HG02571 (cell line): ENCODE measurements around the gene OLFML2A.
"Not testable (repeated sequence)": the region's sequence is repeated elsewhere in the genome, so short reads cannot be mapped to it uniquely, and the experiment has no call there.

Source experiments
- ATAC-seq: cut with Tn5 transposase; IDR thresholded peaks from one replicate; pipeline ENCODE4 v1.9.1; 2021; ENCODE audit warnings: mild to moderate bottlenecking, moderate library complexity; ENCODE audit not compliant: unreplicated experiment

Gene OLFML2A

DNA sequence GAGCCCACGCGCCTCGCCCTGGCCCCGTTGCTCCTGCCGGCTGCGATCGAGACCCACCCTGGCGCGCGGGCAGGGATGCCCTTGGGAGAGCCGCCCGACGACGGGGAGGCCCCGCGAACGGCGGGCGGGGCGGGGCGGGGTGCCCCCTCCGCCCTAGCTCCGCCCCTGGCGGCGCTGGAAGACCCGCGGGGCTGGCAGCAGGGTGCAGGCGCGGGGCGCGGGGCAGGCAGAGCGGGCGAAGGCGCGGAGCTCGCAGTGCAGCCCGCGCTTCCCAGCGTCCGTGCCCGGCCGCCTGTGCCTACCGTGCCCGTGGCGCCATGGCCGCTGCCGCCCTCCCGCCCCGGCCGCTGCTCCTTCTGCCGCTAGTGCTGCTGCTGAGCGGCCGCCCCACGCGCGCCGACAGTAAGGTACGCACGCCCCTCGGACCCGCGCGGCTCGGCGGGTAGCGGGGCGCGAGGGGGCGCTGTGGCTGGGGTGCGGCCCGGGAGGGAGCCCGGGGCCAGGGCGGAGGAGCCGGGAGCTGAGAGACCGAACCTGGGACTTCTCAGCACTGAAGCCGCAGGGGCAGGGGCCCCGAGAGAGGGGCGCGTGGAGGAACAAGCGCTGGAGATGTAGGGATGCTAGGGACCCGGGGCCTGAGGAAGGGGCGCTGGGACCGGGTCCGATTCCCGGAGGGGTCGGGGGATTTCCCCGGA, at the start of gene OLFML2A:
Gene OLFML2A (plus strand): TSS at position 180 of the 695 bp plus-strand sequence. CDS start 138 bp downstream, at position 318.
- ATAC-seq = no peak

GRCh38 chr9:124730772-124731171, 46.2 kb upstream of the OLFML2A start:
- no peak for ATAC-seq

GRCh38 chr9:124733964-124734740, 42.8 kb upstream of the OLFML2A start:
- no peak for ATAC-seq

GRCh38 chr9:124734741-124735083, 42.2 kb upstream of the OLFML2A start:
- ATAC-seq = not testable (repeated sequence)

DNA sequence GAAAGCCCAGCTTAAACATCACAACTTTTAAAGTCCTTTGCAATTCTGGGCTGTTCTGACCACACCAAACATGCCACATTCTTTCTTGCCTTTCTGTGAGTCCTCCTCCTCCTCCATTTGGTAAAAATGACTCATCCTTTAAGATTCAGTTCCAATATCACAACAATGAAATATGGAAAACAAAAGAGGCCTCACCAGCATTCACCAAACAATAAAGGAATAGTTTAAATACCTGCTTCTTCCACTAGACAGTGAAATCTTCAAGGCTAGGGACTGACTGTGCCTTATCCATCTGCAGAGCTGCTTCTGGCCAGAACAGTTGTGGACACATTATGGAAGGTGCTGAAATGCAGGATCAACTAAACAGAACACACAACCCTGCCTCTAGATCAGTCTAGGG, 41.8 kb upstream of the OLFML2A start:
- no peak for ATAC-seq

- not testable (repeated sequence) for ATAC-seq
Measured at GRCh38 chr9:124738075-124738474, 38.9 kb upstream of the OLFML2A start.

DNA sequence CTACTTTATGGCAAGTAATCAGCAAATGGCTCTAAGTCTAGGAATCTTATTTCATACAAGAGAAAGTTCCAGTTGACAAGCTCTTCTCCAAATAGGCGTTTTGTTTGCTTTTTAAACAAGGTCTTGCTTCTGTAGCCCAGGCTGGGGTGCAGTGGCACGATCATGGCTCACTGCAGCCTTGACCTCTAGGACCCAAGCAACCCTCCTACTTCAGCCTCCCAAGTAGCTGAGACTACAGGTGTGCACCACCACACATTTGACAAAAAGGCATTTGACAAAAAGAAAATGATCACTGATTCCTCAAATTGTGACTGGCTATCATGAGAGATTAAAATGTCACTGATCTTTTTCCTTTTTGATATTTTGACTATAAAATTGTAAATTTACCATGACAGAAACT, 37.6 kb upstream of the OLFML2A start:
- no peak for ATAC-seq

- no peak for ATAC-seq
Measured at GRCh38 chr9:124741149-124741548, 35.8 kb upstream of the OLFML2A start.

- no peak for ATAC-seq
Measured at GRCh38 chr9:124741662-124742061, 35.3 kb upstream of the OLFML2A start.

DNA sequence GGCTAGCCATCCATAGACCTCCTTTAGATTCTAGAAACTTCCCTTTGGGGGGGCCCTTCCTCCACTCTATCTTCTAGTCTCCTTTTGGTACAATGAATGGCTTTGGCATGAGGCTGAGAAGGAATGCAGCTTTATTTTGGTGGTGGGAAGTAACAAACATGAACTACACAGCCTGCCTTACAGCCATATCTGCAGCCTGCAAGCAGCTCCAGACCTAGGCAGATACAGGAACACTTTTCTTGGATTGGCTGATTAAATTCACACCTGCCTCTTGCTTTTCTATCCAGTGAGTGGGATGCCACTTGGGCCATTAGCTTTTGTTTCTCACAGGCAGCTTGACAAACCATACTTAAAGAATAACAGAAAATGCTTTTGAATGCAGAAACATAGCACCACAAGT, 34.0 kb upstream of the OLFML2A start:
- ATAC-seq = no peak

GRCh38 chr9:124743686-124744348, 33.1 kb upstream of the OLFML2A start:
- ATAC-seq = no peak

DNA sequence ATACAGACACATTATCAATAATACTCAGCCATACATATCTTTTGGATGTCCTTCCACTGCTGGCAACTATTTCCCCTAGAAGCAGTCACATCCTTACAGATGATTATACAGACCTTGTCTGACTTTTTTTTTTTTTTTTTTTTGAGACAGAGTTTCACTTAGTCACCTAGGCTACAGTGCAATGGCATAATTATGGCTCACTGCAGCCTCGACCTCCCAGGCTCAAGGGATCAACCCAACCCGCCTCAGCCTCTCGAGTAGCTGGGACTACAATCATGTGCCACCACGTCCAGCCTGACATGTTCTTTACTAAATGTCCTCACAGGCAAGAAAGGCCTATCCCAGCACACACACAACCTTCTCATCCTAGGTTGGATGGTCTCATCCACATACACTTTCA, 29.9 kb upstream of the OLFML2A start:
- no peak for ATAC-seq

DNA sequence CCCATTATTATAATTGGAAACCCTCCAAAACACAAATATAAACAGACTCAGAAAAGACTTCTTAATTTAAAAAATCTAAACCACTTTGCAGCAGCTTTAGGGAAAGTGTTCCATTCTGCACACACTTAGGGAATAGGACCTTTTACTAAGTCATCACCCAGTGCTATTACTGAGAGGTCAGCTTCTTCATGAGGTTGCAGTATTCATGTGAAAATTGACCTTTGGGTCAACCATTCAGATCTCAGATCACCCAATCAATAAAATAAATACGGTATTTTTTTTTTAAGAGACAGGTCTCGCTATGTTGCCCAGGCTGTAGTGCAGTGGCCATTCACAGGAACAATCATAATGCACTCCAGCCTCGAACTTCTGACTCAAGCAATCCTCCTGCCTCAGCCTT, 27.6 kb upstream of the OLFML2A start:
- ATAC-seq = no peak

DNA sequence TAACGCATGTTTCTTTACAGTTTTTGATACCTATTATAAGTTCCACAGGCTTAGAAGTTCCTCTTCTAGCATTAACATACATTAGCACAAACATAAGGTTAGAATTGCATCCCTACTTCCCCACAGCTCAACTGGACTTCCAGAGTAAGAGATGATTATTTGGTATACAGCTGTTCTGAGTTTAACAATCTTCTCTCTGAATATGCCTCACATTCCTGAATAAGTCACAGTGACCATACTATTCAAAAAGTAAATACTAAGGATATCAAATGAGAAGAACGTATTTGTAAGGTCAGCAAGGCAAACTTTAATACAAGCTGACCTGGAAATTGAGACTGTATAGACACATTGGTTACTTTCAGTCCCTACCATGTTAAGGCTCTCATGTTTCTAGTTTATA, 27.2 kb upstream of the OLFML2A start:
- ATAC-seq = no peak

- ATAC-seq = no peak
Measured at GRCh38 chr9:124752967-124753366, 24.0 kb upstream of the OLFML2A start.

- ATAC-seq = no peak
Measured at GRCh38 chr9:124754289-124754688, 22.6 kb upstream of the OLFML2A start.

GRCh38 chr9:124755061-124755460, 21.9 kb upstream of the OLFML2A start:
- no peak for ATAC-seq

GRCh38 chr9:124756011-124756410, 20.9 kb upstream of the OLFML2A start:
- ATAC-seq = no peak

DNA sequence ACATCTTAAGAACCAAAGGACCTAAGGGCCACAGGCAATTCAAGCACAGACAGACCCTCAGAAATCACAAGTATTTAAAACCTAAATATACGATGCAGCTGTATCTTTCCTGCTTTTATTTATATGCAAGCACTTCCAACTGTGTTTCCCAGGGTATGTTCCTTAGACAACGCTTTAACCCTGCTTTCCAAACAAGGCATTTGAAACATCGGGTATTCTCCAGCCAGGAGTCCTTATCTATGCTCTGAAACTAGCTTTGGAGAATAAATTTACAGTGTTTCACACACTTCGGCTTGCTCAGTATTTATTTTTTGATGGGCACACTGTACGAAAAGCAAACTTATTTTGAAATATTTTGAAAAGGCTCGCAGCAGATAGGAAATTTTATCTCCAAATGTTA, 19.3 kb upstream of the OLFML2A start:
- no peak for ATAC-seq

- no peak for ATAC-seq
Measured at GRCh38 chr9:124758061-124758460, 18.9 kb upstream of the OLFML2A start.

DNA sequence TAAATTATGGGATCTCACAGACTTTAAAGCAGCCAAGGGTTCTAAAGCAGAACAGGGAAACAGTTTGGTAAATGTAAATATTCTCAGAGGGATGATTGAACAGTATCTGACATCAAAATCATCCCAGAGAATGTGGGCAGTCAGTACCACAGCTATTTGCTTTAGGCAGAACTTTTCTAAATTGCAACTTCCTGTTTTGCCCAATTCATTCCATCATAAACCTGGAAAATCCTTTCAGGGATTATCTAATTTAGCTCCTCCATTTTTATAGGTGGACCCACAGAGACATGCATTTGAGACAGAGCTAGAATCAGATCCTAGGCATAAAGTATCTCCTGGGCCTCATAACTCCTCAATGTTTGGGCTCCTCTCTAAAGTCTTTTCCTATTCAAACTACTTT, 18.2 kb upstream of the OLFML2A start:
- no peak for ATAC-seq

DNA sequence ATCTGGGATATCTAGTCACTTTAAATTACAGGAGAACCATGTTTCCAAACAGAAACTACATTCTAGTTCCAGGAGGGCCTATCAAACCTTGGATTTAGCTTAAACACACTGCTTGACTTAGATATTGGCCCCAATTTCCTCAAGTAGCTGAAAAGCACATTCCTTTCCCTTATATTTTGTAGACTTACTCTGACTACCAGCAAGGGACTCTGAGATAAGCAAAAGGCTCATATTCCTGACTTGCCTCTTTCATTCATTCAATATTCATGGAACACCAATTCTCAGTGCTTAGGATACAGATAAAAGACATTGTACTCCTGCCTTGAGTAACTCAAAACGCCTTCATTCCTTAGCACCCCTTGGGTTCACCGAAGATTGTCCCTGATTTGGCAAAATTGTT, 17.6 kb upstream of the OLFML2A start:
- ATAC-seq = no peak
